ENCODE data around the gene AQP12B.

DNA sequence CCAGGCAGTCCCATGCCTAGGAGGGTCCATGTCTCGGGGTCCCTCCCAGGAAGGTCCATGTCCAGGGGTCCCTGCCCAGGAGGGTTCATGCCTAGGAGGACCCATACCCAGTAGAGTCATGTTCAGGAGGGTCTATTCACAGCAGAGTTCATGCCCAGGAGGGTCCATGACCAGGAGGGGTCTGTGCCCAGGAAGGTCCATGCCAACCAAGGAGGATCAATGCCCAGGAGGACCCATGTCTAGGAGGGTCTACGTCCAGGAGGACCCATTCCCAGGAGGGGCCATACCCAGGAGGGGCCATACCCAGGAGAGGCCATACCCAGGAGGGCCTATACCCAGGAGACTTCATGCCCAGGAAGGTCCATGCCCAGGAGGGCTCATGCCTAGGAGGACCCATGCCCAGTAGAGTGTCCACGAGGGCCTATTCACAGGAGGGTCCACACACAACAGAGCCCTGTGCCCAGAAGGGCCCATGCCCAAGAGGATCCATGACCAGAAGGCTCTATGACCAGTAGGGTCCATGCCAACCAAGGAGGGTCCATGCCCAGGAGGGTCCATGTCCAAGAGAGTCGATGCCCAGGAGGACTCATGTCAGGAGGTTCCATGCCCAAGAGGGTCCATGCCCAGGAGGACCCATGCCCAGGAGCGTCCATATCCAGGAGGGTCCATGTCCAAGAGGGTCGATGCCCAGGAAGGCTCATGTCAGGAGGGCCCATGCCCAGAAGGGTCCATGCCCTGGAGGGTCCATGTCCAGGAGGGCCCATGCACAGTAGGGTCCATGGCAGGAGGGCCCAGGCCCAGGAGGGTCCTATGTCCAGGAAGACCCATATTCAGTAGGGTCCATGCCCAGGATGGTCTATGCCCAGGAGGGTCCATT, 47.3 kb downstream of the AQP12B start:
- TF ChIP-seq, protein P1, sequence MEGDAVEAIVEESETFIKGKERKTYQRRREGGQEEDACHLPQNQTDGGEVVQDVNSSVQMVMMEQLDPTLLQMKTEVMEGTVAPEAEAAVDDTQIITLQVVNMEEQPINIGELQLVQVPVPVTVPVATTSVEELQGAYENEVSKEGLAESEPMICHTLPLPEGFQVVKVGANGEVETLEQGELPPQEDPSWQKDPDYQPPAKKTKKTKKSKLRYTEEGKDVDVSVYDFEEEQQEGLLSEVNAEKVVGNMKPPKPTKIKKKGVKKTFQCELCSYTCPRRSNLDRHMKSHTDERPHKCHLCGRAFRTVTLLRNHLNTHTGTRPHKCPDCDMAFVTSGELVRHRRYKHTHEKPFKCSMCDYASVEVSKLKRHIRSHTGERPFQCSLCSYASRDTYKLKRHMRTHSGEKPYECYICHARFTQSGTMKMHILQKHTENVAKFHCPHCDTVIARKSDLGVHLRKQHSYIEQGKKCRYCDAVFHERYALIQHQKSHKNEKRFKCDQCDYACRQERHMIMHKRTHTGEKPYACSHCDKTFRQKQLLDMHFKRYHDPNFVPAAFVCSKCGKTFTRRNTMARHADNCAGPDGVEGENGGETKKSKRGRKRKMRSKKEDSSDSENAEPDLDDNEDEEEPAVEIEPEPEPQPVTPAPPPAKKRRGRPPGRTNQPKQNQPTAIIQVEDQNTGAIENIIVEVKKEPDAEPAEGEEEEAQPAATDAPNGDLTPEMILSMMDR (IDR thresholded peaks at IDR 0.05 in 2 of 3, conservative IDR thresholded peaks at IDR 0.05 in 1 of 3; ENCODE audit: control insufficient read depth in 2 of 3, extremely low read depth in 1 of 3, insufficient read depth in 1 of 3, low read depth in 3 of 3, low read length in 3 of 3), result no peak
- TF ChIP-seq, protein P2, sequence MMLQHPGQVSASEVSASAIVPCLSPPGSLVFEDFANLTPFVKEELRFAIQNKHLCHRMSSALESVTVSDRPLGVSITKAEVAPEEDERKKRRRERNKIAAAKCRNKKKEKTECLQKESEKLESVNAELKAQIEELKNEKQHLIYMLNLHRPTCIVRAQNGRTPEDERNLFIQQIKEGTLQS (IDR thresholded peaks at IDR 0.05; ENCODE audit: borderline replicate concordance, extremely low read depth, low read depth, low read length), result no peak
- TF ChIP-seq RBBP5 (conservative IDR thresholded peaks at IDR 0.05) (no peak), SIX5 (IDR thresholded peaks at IDR 0.05; ENCODE audit: low read depth, low read length, severe bottlenecking) (no peak), GABPA (IDR thresholded peaks at IDR 0.05; ENCODE audit: low read depth) (no peak), NFIC (IDR thresholded peaks at IDR 0.05; ENCODE audit: low read depth, low read length) (no peak)
